H1 (cell line): ENCODE data around the gene FBP1.

ENCODE experiments used
- EZH2 ChIP-seq: fragments of 200-600 bp; sonication (generic); IDR thresholded peaks from 2 replicates; pipeline ENCODE4 v1.7.1; 2012; ENCODE audit warnings: low read depth, mild to moderate bottlenecking, moderate library complexity, low read length, inconsistent platforms; ENCODE audit not compliant: severe bottlenecking
- GABPA ChIP-seq: IDR thresholded peaks from 2 replicates; pipeline ENCODE4 v1.6.1; 2011; ENCODE audit warnings: mild to moderate bottlenecking, low read length, moderate library complexity, borderline replicate concordance; ENCODE audit not compliant: insufficient read depth

- TF ChIP-seq EZH2 (no peak), GABPA (no peak)
Observed at GRCh38 chr9:94567271-94567670, 72.0 kb downstream of the FBP1 start.
